Peyer's patch (tissue), 4 donors: Measurements from ENCODE around the gene PEX10.

Experiments used
- POLR2A ChIP-seq, 2 donors: fragments of 450-650 bp; IDR thresholded peaks; one replicate each; pipeline ENCODE4 v1.5.1; 2017; ENCODE audit warnings: antibody characterized with exemption in 2 of 2, mild to moderate bottlenecking in 2 of 2, moderate library complexity in 2 of 2
- TF ChIP-seq, protein P1 (sequence below), 6 experiments: fragments of 450-650 bp in 4 of 6; fragments of 200-600 bp in 2 of 6; sonication (generic) in 1 of 6; IDR thresholded peaks; one replicate each; pipeline ENCODE4 v1.5.1; 2017 to 2019; ENCODE audit warnings: antibody characterized with exemption in 6 of 6, mild to moderate bottlenecking in 3 of 6, moderate library complexity in 1 of 6

- TF ChIP-seq, protein P1, sequence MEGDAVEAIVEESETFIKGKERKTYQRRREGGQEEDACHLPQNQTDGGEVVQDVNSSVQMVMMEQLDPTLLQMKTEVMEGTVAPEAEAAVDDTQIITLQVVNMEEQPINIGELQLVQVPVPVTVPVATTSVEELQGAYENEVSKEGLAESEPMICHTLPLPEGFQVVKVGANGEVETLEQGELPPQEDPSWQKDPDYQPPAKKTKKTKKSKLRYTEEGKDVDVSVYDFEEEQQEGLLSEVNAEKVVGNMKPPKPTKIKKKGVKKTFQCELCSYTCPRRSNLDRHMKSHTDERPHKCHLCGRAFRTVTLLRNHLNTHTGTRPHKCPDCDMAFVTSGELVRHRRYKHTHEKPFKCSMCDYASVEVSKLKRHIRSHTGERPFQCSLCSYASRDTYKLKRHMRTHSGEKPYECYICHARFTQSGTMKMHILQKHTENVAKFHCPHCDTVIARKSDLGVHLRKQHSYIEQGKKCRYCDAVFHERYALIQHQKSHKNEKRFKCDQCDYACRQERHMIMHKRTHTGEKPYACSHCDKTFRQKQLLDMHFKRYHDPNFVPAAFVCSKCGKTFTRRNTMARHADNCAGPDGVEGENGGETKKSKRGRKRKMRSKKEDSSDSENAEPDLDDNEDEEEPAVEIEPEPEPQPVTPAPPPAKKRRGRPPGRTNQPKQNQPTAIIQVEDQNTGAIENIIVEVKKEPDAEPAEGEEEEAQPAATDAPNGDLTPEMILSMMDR (IDR thresholded peaks at IDR 0.05) = no peak
- TF ChIP-seq POLR2A (IDR thresholded peaks at IDR 0.05) = no peak
Measured at GRCh38 chr1:2439369-2439768, 27.0 kb upstream of the PEX10 start.
